Thyroid gland (tissue), 4 donors: ENCODE measurements around the gene IPPK. TPM values are rescaled to one million over a fixed set of nuclear protein-coding genes. Genes with fewer than 3 reads are reported as not detected.

Experiments
- DNase-seq, 2 donors: peaks; one replicate each; pipeline ENCODE4 v3.0.0-alpha.2; 2019
- H3K27ac ChIP-seq, 3 donors: fragments of 200-600 bp; sonication (generic); 1 replicate in 2 of 3; 2 replicates in 1 of 3; pipeline ENCODE4 v1.5.1; 2016 to 2019; ENCODE audit warnings: mild to moderate bottlenecking in 1 of 3, moderate library complexity in 1 of 3
- H3K27me3 ChIP-seq: fragments of 200-600 bp; sonication (generic); one replicate; pipeline ENCODE4 v1.5.1; 2019
- H3K36me3 ChIP-seq, 2 donors: fragments of 200-600 bp; sonication (generic); one replicate each; pipeline ENCODE4 v1.5.1; 2016 to 2019
- H3K4me1 ChIP-seq, 2 donors: fragments of 200-600 bp; sonication (generic); one replicate each; pipeline ENCODE4 v1.5.1; 2017 to 2019
- H3K4me3 ChIP-seq, 3 donors: fragments of 200-600 bp; sonication (generic); replicated peaks in 1 of 3; 1 replicate in 2 of 3; 2 replicates in 1 of 3; pipeline ENCODE4 v1.5.1; 2016; ENCODE audit warnings: mild to moderate bottlenecking in 1 of 3
- H3K9me3 ChIP-seq: fragments of 200-600 bp; sonication (generic); one replicate; pipeline ENCODE4 v1.5.1; 2017
- POLR2A ChIP-seq, 2 donors: fragments of 450-650 bp; IDR thresholded peaks; one replicate each; pipeline ENCODE4 v1.6.1; 2017; ENCODE audit warnings: antibody characterized with exemption in 2 of 2, mild to moderate bottlenecking in 2 of 2, moderate library complexity in 1 of 2
- WGBS, 2 donors: methylation state at CpG; one replicate each; pipeline ENCODE4 v1.1.5; 2017; 5-methylcytosine and 5-hydroxymethylcytosine counted together
- intact Hi-C: fragments of 100-400 bp; cut with DNase I; formaldehyde crosslinking; loops from one replicate; pipeline ENCODE4 v1.15.1; 2023
- total RNA-seq, 4 donors: library from RNA; depleted of rRNA; stranded (reverse); fragments of >200 nt; gene quantifications; one replicate each; pipeline ENCODE4 v1.2.3, GENCODE V29; 2016
- TF ChIP-seq, protein P1 (sequence below), 6 experiments: fragments of 200-600 bp in 3 of 6; fragments of 450-650 bp in 3 of 6; sonication (generic) in 3 of 6; IDR thresholded peaks; one replicate each; pipeline ENCODE4 v1.5.1; 2016 to 2019; ENCODE audit warnings: antibody characterized with exemption in 6 of 6, mild to moderate bottlenecking in 2 of 6, inconsistent platforms in 1 of 6, moderate library complexity in 1 of 6

The IPPK gene
- total RNA-seq, 4 donors from 2014 or later, result 6.3 to 12.2 (median 10.2) TPM

DNA sequence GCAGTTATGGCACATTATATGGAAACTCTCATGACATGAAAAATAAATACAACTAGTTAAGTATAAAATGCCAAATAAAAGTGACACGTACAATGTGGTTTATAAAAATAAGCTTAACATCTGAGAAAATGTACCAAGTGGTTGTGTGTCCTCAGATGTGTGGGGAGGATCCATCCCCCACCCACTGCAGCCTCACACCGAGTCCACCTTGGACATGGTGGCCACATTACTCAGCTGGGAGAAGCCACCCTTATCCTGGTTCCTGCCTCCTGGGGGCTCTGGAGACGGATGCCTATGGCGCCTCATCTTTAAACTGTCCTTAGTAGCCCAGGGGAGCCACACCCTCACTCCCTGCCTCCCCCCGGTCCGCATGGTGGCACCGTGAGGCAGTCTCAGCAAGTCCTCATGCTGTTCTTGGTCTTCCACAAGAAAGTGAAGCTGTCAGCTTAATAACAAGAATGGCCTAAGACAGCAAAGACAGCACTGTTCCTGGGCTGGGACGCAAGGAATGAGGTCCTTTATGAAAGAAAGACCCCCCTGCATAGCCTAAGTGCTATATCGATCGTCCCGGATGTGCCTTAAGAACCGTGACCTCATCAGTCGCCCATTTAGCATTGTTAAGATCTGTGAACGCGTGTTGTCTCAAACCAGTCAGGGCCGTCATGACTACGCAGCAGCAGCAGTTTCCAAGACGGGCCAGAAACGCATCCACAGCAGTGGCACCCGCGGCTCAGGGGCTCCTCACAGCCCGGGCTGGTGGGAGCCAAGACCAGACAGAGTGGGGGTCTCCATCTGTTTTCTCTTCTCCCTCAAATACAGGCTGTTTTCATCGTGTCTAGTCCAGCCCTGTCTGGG, 56.4 kb downstream of the IPPK start:
- no peaks in the 10 kb centered on the region for H3K27me3 ChIP-seq
- no peak for TF ChIP-seq POLR2A (IDR thresholded peaks at IDR 0.05)
- TF ChIP-seq, protein P1, sequence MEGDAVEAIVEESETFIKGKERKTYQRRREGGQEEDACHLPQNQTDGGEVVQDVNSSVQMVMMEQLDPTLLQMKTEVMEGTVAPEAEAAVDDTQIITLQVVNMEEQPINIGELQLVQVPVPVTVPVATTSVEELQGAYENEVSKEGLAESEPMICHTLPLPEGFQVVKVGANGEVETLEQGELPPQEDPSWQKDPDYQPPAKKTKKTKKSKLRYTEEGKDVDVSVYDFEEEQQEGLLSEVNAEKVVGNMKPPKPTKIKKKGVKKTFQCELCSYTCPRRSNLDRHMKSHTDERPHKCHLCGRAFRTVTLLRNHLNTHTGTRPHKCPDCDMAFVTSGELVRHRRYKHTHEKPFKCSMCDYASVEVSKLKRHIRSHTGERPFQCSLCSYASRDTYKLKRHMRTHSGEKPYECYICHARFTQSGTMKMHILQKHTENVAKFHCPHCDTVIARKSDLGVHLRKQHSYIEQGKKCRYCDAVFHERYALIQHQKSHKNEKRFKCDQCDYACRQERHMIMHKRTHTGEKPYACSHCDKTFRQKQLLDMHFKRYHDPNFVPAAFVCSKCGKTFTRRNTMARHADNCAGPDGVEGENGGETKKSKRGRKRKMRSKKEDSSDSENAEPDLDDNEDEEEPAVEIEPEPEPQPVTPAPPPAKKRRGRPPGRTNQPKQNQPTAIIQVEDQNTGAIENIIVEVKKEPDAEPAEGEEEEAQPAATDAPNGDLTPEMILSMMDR (IDR thresholded peaks at IDR 0.05), result no peak
- no peak for DNase-seq
- peaks cover 0 to 10% of the 10 kb centered on the region in 2 donors for H3K36me3 ChIP-seq
- peaks cover 4 to 13% of the 10 kb centered on the region in 2 donors for H3K4me1 ChIP-seq
- no peak overlapping the region for H3K4me3 ChIP-seq
- 95 to 100% methylated on average over 16 to 23 of the region's 23 CpGs for WGBS, 2 donors
- intact Hi-C loops, result no loop called here
- H3K9me3 ChIP-seq, result no peaks in the 10 kb centered on the region
- H3K27ac ChIP-seq, result no peak overlapping the region

DNA sequence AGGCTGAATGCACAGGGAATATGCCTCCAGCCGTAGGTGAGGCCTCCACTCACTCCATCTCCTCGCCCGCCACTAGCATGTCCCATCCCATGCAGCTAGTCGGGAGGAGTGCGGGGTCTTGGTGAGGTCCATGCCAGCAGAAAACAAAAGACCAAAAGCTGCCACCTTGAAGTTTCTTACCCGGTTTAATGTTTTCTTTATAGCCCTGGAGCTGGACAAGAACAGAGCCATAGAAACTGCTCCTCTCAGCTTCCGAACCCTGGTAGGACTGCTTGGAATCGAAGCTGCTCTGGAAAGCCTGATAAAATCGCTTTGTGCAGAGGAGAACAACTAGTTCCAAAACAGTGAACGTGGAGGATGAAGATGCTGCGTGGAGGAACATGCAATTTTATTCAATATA, 57.1 kb downstream of the IPPK start:
- H3K36me3 ChIP-seq, result peaks cover 0 to 10% of the 10 kb centered on the region in 2 donors
- H3K27ac ChIP-seq, result no peak overlapping the region
- intact Hi-C loops, result no loop called here
- no peak overlapping the region for H3K4me3 ChIP-seq
- no peak for DNase-seq
- TF ChIP-seq POLR2A (IDR thresholded peaks at IDR 0.05), result no peak
- TF ChIP-seq, protein P1 (IDR thresholded peaks at IDR 0.05), result no peak
- peaks cover 4 to 17% of the 10 kb centered on the region in 2 donors for H3K4me1 ChIP-seq
- H3K27me3 ChIP-seq, result no peaks in the 10 kb centered on the region
- 92 to 96% methylated on average over 11 of the region's 11 CpGs for WGBS, 2 donors
- no peaks in the 10 kb centered on the region for H3K9me3 ChIP-seq

DNA sequence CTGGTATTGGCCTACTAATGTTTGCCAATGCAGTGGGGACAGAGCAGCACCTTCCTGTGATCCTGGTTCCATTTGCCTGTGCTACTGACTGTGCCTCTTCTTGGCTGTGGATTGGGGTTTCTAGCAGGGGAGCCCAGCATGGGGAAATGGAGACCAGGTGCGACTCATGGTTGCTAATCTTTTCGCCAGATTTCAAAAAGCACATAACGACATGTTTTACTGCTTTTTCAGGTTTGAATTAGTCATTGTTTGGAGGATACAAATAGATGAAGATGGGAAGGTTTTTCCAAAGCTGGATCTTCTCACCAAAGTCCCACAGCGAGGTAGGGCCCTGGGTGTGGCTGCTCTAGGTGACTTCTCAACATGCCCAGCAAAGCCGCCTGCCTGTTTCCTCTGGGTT, 57.6 kb downstream of the IPPK start:
- Histone ChIP-seq H3K36me3 (peaks cover 0 to 10% of the 10 kb centered on the region in 2 donors), H3K4me1 (peaks cover 7 to 19% of the 10 kb centered on the region in 2 donors), H3K27me3 (no peaks in the 10 kb centered on the region), H3K9me3 (no peaks in the 10 kb centered on the region), H3K27ac (no peak overlapping the region), H3K4me3 (no peak overlapping the region)
- intact Hi-C loops, result no loop called here
- TF ChIP-seq, protein P1 (IDR thresholded peaks at IDR 0.05), result no peak
- TF ChIP-seq POLR2A (IDR thresholded peaks at IDR 0.05), result no peak
- WGBS, 2 donors, result 97 to 100% methylated on average over 5 of the region's 5 CpGs
- DNase-seq, result no peak

DNA sequence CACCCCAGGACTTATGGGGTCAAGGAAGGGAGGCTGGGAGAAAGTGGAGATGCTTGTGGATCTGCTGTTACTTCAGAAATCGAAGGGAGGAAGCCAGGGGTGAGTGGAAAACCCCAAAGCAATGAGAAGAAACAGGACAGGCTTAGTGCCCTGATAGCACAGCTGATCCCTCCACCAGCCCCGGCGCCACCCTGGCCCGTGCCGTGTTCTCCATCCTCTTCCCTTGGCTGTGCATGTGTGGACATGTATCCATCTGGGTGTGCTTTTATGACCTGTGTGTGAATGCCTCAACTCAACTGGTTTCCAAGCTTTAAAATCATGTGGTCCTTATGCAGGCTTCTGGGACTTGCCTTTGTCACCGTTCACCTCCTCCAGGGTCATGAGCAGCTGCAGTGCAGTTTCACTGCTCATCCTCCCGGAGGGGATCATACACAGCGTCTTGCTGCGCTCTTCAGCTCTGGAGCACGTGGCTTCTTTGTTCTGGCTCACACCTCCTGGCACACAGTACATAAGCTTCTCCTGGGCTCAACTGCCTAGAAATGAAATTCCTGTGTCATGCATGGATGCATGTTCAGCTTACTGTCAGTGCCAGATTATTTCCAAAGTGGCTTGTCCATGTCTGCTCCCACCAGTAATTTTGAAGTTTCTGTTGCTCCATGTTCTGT, 58.2 kb downstream of the IPPK start:
- WGBS, 2 donors, result 64 to 66% methylated on average over 10 of the region's 10 CpGs
- no peak overlapping the region for H3K4me3 ChIP-seq
- H3K4me1 ChIP-seq, result peaks cover 9 to 24% of the 10 kb centered on the region in 2 donors
- DNase-seq, result peak; percentile 58 to 64
- H3K27me3 ChIP-seq, result no peaks in the 10 kb centered on the region
- H3K27ac ChIP-seq, result no peak overlapping the region
- H3K9me3 ChIP-seq, result no peaks in the 10 kb centered on the region
- peaks cover 0 to 10% of the 10 kb centered on the region in 2 donors for H3K36me3 ChIP-seq
- TF ChIP-seq, protein P1 (IDR thresholded peaks at IDR 0.05), result no peak
- TF ChIP-seq POLR2A (IDR thresholded peaks at IDR 0.05), result no peak
- intact Hi-C loops, result no loop called here
